Measurements from ENCODE around the gene NLK. TPM values are rescaled to one million over a fixed set of nuclear protein-coding genes. Genes with fewer than 3 reads are reported as not detected.

NLK gene
- total RNA-seq, 1 experiment from 2014 or later, result 28.0 TPM

- intact Hi-C loops (cut with micrococcal nuclease; ENCODE audit: unreplicated experiment) (no loop called here), in situ Hi-C loops (cut with HindIII; ENCODE audit: low pct_unique_long_range_greater_than_20kb, low sequenced_read_pairs) (no loop called here)
- Histone ChIP-seq H3K36me3 (ENCODE audit: control insufficient read depth, insufficient read depth, low read length) (no peaks in the 10 kb centered on the region), H3K27me3 (ENCODE audit: control insufficient read depth, insufficient read depth, low read length) (no peaks in the 10 kb centered on the region), H3K27ac (ENCODE audit: low read length) (no peak overlapping the region), H3K4me1 (ENCODE audit: control insufficient read depth, insufficient read depth, low read length) (no peaks in the 10 kb centered on the region), H3K4me3 (ENCODE audit: low read depth in 2 of 2, low read length in 2 of 2) (no peak overlapping the region), H3K9me3 (ENCODE audit: control insufficient read depth, insufficient read depth, low read depth, low read length) (no peaks in the 10 kb centered on the region)
- POLR2A ChIA-PET, result no interaction called here
- CTCF ChIA-PET, result no interaction called here
- ATAC-seq (no peak), DNase-seq (ENCODE audit: low read depth, low spot score) (no peak)
- no TSS peak for BruUV-seq (replicated peaks)
- TF ChIP-seq CTCF (IDR thresholded peaks at IDR 0.05) (no peak), TCF7L2 (IDR thresholded peaks at IDR 0.05; ENCODE audit: low read depth, low read length) (no peak), POLR2AphosphoS5 (IDR thresholded peaks at IDR 0.05; ENCODE audit: low read depth, low read length) (no peak), SIN3A (IDR thresholded peaks at IDR 0.05; ENCODE audit: borderline replicate concordance, insufficient read depth, low read depth, low read length) (no peak), REST (IDR thresholded peaks at IDR 0.05; ENCODE audit: insufficient read depth in 1 of 2, low read depth in 2 of 2, low read length in 1 of 2) (no peak)
Measured at GRCh38 chr17:28219771-28220170, 177.3 kb downstream of the NLK start.

- DNase-seq (ENCODE audit: low read depth, low spot score) (no peak), ATAC-seq (no peak)
- Histone ChIP-seq H3K36me3 (ENCODE audit: control insufficient read depth, insufficient read depth, low read length) (no peaks in the 10 kb centered on the region), H3K27me3 (ENCODE audit: control insufficient read depth, insufficient read depth, low read length) (no peaks in the 10 kb centered on the region), H3K27ac (ENCODE audit: low read length) (no peak overlapping the region), H3K4me3 (ENCODE audit: low read depth in 2 of 2, low read length in 2 of 2) (no peak overlapping the region), H3K4me1 (ENCODE audit: control insufficient read depth, insufficient read depth, low read length) (no peaks in the 10 kb centered on the region), H3K9me3 (ENCODE audit: control insufficient read depth, insufficient read depth, low read depth, low read length) (no peaks in the 10 kb centered on the region)
- intact Hi-C loops (cut with micrococcal nuclease; ENCODE audit: unreplicated experiment), result no loop called here
- TF ChIP-seq CTCF (IDR thresholded peaks at IDR 0.05), result no peak
- TF ChIP-seq TCF7L2 (IDR thresholded peaks at IDR 0.05; ENCODE audit: low read depth, low read length), result no peak
- no peak for TF ChIP-seq REST (IDR thresholded peaks at IDR 0.05; ENCODE audit: insufficient read depth in 1 of 2, low read depth in 2 of 2, low read length in 1 of 2)
- TF ChIP-seq POLR2AphosphoS5 (IDR thresholded peaks at IDR 0.05; ENCODE audit: low read depth, low read length), result no peak
- TF ChIP-seq SIN3A (IDR thresholded peaks at IDR 0.05; ENCODE audit: borderline replicate concordance, insufficient read depth, low read depth, low read length), result no peak
- ChIA-PET POLR2A (no interaction called here), CTCF (interaction anchor here (0.8 kb wide), 1 partner anchor 417 kb away, joined by 7 read pairs; no protein-coding TSS in a partner anchor)
- BruUV-seq (replicated peaks), result no TSS peak
- in situ Hi-C loops (cut with HindIII; ENCODE audit: low pct_unique_long_range_greater_than_20kb, low sequenced_read_pairs), result no loop called here
Measured at GRCh38 chr17:28221751-28222414, 179.4 kb downstream of the NLK start.
